Adrenal gland (tissue), 5 donors: Measurements from ENCODE around the gene NME2.

ENCODE experiments used
- POLR2A ChIP-seq, 2 donors: fragments of 450-650 bp; IDR thresholded peaks; one replicate each; pipeline ENCODE4 v1.6.1; 2017; ENCODE audit warnings: antibody characterized with exemption in 2 of 2, mild to moderate bottlenecking in 2 of 2, moderate library complexity in 1 of 2
- TF ChIP-seq, protein P1 (sequence below), 6 experiments: fragments of 450-650 bp in 4 of 6; fragments of 200-600 bp in 2 of 6; sonication (generic) in 1 of 6; IDR thresholded peaks; 1 replicate in 5 of 6; 2 replicates in 1 of 6; pipeline versions ENCODE4 v1.5.1 to v1.8.0; 2016 to 2021; ENCODE audit warnings: antibody characterized with exemption in 6 of 6, mild to moderate bottlenecking in 2 of 6, moderate library complexity in 1 of 6
- donor health status: DM: no; HTN: no; CAD: no.

DNA sequence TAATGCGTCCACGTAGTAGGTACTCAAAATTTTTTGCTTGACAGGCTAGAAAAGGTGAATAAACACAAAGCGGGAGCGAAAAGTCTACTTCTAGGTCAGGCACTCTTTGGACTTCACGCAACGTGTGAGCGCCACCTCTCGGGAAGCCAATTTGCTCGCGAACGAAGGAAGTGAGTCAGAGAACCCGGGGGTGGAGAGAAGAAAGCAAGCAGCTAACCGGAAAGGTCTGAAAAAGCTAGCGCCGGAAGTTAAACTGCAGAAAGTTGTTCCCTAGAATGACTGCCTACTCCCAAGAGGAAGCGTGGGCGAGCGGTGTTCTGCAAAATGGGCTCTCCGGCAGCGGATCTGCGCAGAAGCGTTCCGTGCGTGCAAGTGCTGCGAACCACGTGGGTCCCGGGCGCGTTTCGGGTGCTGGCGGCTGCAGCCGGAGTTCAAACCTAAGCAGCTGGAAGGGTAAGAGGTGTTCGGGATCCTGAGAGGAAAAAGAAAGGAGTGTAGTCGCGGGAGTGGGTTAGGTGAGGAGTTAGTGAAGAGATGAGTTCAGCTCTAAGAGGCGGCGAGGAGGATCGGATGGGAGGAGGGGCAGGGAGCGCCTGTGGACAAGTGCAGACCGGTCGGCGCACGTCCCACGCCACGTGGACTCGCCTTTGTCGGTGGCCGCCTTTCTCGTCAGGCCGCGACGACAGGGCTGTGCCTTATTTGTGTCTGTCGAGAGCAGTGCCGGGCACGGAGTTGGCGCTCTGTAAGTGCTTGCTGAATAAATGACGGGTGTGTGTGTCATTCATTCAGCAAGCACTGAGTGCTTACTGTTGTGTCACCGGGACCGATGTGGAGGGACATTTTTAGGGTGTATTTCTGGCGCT, 12.8 kb upstream of the NME2 start, which contains the start of gene NME1:
- TF ChIP-seq, protein P1, sequence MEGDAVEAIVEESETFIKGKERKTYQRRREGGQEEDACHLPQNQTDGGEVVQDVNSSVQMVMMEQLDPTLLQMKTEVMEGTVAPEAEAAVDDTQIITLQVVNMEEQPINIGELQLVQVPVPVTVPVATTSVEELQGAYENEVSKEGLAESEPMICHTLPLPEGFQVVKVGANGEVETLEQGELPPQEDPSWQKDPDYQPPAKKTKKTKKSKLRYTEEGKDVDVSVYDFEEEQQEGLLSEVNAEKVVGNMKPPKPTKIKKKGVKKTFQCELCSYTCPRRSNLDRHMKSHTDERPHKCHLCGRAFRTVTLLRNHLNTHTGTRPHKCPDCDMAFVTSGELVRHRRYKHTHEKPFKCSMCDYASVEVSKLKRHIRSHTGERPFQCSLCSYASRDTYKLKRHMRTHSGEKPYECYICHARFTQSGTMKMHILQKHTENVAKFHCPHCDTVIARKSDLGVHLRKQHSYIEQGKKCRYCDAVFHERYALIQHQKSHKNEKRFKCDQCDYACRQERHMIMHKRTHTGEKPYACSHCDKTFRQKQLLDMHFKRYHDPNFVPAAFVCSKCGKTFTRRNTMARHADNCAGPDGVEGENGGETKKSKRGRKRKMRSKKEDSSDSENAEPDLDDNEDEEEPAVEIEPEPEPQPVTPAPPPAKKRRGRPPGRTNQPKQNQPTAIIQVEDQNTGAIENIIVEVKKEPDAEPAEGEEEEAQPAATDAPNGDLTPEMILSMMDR (IDR thresholded peaks at IDR 0.05) = peak; percentile 24 to 86 (median 74)
- peak in 1 of 2 donors; percentile 69 for TF ChIP-seq POLR2A (IDR thresholded peaks at IDR 0.05)
